HuH-7.5 (cell line): ENCODE data around the gene MYO9A.
"Not testable (repeated sequence)": the region's sequence is repeated elsewhere in the genome, so short reads cannot be mapped to it uniquely, and the experiment has no call there.

Experiments used
- DNase-seq: peaks from one replicate; pipeline ENCODE4 v3.0.0; 2011; ENCODE audit warnings: low spot score

MYO9A gene

DNA sequence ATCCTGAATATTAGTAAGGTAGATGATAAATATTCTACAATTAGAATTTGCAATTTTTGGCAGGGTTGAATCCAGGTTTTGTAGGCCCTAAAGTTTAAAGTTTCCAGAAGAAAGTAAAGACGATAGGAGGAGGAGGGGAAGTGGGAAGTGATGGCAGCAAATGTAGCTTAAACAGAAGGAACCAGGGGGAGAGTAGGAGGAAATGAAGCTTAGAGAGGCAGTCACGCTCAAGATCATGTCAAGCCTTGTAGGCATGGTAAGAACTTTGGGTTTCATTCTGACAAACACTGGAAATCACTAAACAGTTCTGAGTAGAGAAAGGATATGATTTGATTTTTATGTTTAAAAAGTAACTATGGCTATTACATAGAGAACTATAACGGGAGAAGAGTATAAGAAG, 243.7 kb downstream of the MYO9A start:
- DNase-seq: no peak

DNA sequence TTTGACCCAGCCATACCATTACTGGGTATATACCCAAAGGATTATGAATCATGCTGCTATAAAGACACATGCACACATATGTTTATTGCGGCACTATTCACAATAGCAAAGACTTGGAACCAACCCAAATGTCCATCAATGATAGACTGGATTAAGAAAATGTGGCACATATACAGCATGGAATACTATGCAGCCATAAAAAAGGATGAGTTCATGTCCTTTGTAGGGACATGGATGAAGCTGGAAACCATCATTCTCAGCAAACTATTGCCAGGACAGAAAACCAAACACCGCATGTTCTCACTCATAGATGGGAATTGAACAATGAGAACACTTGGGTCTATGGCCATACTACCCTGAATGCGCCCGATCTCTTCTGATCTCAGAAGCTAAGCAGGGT, 259.7 kb downstream of the MYO9A start:
- DNase-seq: not testable (repeated sequence)

DNA sequence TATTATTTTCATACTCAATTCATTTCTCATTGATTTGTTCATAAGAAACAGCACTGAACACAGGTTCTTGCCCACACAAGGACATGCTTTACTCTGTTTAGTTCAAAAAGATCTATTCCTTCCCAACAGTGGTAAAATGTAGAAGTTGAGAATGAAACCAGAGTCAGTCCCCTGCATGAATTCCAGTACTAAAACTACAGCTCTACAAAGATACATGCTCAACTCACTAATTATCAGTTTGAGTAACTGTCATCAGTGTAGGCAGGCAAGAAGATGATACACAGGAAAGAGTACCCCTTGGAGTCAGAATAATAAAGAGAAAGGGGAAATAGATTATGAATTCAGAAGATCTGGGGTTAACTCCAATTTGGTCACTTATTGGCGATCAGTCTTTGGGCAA, 264.4 kb downstream of the MYO9A start:
- DNase-seq: no peak

DNA sequence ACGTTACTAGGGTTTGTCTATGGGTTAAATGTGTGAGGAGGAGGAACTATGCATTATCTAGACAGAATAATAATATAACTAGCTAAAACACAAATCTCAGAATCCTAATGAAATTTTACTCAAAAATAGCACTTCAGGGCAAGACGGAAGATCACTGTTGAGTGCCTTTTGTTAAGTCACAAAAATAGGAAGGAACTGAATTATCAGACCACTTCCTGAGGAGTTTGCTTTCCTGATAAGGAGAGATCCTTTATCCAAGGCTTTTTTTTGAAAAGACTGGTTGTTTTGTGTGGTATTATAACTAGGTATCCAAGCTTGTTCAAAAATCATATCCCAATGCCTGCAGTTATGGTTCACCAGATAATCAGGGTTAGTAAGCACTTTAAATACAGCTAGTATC, 273.0 kb downstream of the MYO9A start:
- no peak for DNase-seq

DNA sequence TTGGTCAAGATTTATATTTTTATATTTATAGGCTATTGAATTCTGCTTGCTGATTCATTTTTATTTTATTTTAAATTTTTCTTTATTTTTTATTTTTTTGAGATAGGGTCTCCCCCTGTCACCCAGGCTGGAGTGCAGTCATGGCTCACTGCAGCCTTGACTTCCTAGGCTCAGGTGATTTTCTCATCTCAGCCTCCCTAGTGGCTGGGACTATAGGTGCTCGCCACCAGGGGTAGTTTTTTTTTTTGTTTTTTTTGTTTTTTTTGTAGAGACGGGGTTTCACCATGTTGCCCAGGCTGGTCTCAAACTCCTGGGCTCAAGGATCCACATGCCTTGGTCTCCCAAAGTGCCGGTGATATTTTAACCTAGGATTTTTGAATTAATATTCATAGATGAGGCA, 276.4 kb downstream of the MYO9A start:
- no peak for DNase-seq

DNA sequence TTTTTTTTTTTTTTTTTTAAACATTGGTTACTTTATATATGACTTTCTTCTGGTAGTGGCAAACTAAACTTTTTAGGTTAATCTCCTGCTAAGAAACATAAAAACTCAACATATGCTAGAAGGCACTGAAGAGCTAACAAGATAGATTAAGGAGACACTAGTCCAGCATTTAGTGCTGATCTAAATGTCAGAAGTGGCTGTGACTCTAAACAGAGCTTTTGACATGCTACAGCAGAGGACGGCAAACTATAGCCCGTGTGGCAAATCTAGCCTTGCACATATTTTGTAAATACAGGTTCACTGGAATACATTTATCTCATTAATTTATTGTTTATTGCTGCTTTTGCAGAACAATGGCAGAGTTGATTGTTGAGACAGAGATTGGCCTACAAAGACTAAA, 287.0 kb downstream of the MYO9A start:
- no peak for DNase-seq

- no peak for DNase-seq
These were observed 291.8 kb downstream of the MYO9A start for GRCh38 chr15:71826196-71826595.

- no peak for DNase-seq
These were observed 292.8 kb downstream of the MYO9A start for GRCh38 chr15:71825021-71825730.

DNA sequence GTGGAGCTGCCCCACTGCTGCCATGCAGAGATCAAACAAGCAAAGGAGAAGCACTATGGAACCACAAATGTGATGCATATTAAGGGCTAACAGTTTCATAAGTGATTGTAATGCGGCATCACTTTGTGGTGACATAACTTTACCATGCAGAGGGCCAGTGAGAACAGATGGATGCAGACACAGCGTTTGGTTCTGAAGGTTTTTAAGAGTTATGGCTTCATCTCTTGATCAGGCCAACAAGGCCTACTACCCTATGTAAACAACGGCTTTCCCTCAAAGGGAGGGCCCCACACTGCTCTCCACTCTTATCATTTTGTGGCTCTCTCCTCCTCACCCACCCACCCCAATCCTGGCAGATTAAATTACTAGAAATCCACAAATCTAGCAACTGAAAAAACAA, 294.1 kb downstream of the MYO9A start:
- no peak for DNase-seq

DNA sequence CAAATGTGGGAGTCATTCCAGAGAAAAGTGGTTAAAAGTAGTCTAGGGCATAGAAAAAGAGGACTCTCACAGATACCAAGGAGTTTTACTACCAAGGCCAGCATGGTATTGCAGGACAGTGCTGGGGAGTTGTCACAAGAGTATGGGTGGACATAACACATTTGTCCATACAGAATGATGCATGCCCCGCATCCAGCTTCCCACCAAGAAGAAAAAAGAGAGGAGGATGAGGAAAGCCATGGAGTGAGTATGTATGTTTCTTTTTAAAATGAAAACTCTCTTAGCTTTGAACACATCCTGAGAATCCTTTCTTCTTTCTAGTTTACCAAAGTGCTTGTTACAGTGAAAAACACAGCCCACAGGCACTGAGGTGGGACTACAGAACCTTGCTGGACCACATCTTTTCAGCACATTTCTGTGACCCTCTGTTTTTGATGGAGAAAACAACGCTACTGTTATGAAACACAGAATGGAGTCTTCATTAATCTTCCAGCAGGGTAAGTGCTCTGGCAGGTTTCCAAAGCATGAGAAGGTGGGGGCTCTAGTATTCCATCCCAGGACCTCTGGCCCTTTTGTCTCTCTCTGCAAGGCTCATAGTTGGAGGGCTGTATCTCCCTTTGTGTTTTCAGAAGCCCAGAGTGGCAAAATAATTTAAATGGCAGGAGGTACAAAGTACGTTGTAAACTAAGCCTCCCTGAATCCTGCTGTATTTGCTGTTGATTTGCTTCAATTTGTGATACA, 294.9 kb downstream of the MYO9A start:
- DNase-seq: no peak

GRCh38 chr15:71821547-71822129, 296.3 kb downstream of the MYO9A start:
- DNase-seq: no peak

DNA sequence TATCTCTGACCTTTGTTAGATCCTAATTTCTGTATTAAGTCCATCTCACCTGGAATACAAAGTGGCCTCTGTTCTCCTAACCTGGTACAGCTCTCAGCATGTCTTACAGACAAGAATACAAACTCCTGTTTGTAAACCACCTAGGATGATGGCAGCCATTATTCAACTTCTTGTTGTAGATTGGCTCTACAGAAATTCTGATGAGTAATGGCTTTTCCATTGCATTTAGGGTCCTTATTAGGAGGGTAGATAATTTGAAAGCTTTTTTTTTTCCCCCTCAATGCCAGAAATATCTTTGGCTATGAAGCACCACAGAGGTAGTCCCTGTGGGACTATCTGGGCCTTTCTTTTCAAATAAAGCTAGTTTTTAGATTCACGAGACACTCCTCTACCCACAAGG, 297.8 kb downstream of the MYO9A start:
- no peak for DNase-seq

- DNase-seq: no peak
These were observed 300.6 kb downstream of the MYO9A start for GRCh38 chr15:71817351-71817750.

GRCh38 chr15:71815301-71815700, 302.6 kb downstream of the MYO9A start:
- no peak for DNase-seq

DNA sequence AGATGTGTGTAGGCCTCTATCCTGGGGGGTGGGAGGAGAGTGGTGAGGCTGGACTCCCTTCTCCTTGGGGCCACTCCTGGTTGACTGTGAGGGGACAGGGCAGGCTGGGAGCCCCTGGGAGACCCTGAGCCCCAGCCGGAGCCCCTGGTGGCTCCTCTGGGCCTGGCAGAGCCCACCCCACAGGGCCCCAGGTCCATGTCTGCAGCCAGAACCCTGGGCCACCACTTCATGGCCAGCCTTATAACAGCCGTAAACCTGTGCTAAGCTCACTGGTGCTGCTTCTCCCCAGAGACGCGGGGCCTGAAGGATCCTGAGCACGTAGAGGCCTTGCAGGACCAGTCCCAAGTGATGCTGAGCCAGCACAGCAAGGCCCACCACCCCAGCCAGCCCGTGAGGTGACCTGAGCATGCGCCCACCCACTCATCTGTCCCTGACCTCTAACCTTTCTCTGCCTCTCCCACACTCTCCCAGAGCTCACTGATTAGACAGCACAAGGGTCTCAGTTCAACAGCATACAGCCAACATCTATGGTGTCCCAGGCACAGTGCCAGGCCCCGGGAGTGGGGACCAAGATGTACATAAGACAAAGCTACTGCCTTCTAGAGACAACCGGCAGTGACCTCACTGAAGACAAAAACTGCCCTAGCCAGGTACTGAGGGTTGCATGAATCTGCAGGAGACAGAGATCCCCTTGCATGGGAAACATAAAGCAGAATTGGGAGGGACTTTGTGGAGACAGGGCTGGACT, 304.1 kb downstream of the MYO9A start:
- DNase-seq: no peak

- DNase-seq: no peak
These were observed 304.8 kb downstream of the MYO9A start for GRCh38 chr15:71812966-71813722.

DNA sequence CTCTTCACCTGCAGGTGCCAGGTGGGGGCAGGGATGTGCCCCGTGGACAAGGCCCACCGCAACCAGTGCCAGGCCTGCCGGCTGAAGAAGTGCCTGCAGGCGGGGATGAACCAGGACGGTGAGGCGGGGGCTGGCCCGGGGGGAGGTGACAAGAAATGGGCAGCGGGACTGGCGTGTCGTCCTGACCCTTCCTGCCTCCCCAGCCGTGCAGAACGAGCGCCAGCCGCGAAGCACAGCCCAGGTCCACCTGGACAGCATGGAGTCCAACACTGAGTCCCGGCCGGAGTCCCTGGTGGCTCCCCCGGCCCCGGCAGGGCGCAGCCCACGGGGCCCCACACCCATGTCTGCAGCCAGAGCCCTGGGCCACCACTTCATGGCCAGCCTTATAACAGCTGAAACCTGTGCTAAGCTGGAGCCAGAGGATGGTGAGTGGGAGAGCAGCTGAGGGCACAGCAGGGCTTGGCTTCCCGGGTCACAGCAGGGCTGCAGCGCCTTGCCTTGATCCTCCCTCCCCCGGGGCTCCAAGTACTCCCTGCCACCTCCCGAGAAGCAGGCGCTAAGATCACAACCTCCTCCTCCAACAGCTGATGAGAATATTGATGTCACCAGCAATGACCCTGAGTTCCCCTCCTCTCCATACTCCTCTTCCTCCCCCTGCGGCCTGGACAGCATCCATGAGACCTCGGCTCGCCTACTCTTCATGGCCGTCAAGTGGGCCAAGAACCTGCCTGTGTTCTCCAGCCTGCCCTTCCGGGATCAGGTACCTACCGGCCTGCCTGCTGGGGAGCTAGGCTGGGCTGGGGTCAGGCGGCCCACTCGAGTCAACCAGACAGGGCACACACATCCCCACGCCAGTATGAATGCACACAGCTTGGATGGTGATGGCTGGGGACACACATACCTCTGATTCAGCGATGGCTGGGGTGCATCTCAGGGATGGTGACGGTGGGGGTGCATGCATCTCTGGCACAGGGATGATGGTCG, 305.9 kb downstream of the MYO9A start:
- no peak for DNase-seq

DNA sequence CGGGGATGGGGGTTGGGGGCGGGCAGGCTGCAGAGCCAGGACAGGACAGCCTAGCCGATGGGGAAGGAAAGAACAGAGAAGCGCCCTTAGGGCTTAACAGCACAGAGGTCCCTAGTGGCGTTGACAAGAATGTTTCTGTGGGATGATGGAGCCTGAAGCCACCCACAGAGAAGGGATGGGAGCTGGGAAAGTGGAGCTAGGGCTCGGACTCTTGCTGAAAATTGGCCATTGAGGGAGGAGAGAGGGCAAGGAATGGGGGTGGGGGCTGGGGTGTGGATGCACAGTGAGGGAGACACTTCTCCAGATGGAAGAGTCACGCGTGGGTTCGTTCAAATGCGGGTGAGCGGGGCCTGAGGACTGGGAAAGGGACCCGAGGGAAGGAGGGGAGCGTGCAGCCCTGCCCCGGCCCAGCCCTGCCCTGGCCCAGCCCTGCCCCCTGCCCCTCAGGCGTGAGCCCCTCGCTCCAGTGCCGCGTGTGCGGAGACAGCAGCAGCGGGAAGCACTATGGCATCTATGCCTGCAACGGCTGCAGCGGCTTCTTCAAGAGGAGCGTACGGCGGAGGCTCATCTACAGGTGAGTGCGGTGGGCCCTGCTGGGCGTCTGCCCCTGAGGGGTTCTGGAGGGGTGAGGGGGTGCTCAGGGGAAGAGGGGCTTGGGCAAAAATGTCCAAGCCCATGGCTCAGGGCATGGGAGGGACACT, 306.8 kb downstream of the MYO9A start:
- DNase-seq: no peak

GRCh38 chr15:71810256-71811035, 307.5 kb downstream of the MYO9A start, which contains the start of gene NR2E3:
TSS of gene NR2E3 (plus strand) at chr15:71810554. CDS start at chr15:71810744, 190 bp downstream.
- no peak for DNase-seq
